ENCODE results near the gene VPS33A.
"Not testable (repeated sequence)": the region's sequence is repeated elsewhere in the genome, so short reads cannot be mapped to it uniquely, and the experiment has no call there.

The VPS33A gene

GRCh38 chr12:122266230-122266901, at the start of gene VPS33A:
Gene VPS33A, minus strand, starts transcription at chr12:122266494. Its CDS starts 86 bp downstream, at chr12:122266408.
- peak within 1 kb of the TSS; percentile 64 to 94 (median 88) for H3K27ac ChIP-seq
- peak within 1 kb of the TSS; percentile 65 to 98 (median 85) for H3K4me3 ChIP-seq

- no peak overlapping the region for H3K27ac ChIP-seq
- H3K4me3 ChIP-seq, result no peak overlapping the region
Observed at GRCh38 chr12:122312926-122313325, 46.6 kb upstream of the VPS33A start.

- Histone ChIP-seq H3K27ac (no peak overlapping the region), H3K4me3 (no peak overlapping the region)
Observed at GRCh38 chr12:122311696-122312095, 45.4 kb upstream of the VPS33A start.

- no peak overlapping the region for H3K27ac ChIP-seq
- H3K4me3 ChIP-seq, result no peak overlapping the region
Observed at GRCh38 chr12:122310626-122311333, 44.5 kb upstream of the VPS33A start.

GRCh38 chr12:122309564-122310121, 43.3 kb upstream of the VPS33A start:
- no peak overlapping the region for H3K27ac ChIP-seq
- H3K4me3 ChIP-seq, result no peak overlapping the region

- Histone ChIP-seq H3K27ac (no peak overlapping the region), H3K4me3 (no peak overlapping the region)
Observed at GRCh38 chr12:122308811-122309210, 42.5 kb upstream of the VPS33A start.

- Histone ChIP-seq H3K27ac (no peak overlapping the region), H3K4me3 (no peak overlapping the region)
Observed at GRCh38 chr12:122306407-122306806, 40.1 kb upstream of the VPS33A start.

GRCh38 chr12:122304924-122305323, 38.6 kb upstream of the VPS33A start:
- H3K27ac ChIP-seq, result no peak overlapping the region
- H3K4me3 ChIP-seq, result no peak overlapping the region

- Histone ChIP-seq H3K4me3 (no peak overlapping the region), H3K27ac (no peak overlapping the region)
Observed at GRCh38 chr12:122303068-122303467, 36.8 kb upstream of the VPS33A start.

GRCh38 chr12:122298071-122298748, 31.9 kb upstream of the VPS33A start:
- Histone ChIP-seq H3K4me3 (no peak overlapping the region), H3K27ac (no peak overlapping the region)

- no peak overlapping the region for H3K27ac ChIP-seq
- no peak overlapping the region for H3K4me3 ChIP-seq
Observed at GRCh38 chr12:122297494-122297893, 31.2 kb upstream of the VPS33A start.

- Histone ChIP-seq H3K4me3 (no peak overlapping the region), H3K27ac (no peak overlapping the region)
Observed at GRCh38 chr12:122295877-122296276, 29.6 kb upstream of the VPS33A start.

- no peak overlapping the region for H3K27ac ChIP-seq
- no peak overlapping the region for H3K4me3 ChIP-seq
Observed at GRCh38 chr12:122293081-122293480, 26.8 kb upstream of the VPS33A start.

- H3K4me3 ChIP-seq, result no peak overlapping the region
- no peak overlapping the region for H3K27ac ChIP-seq
Observed at GRCh38 chr12:122291431-122291830, 25.1 kb upstream of the VPS33A start.

GRCh38 chr12:122283680-122284079, 17.4 kb upstream of the VPS33A start:
- Histone ChIP-seq H3K27ac (no peak overlapping the region), H3K4me3 (no peak overlapping the region)

GRCh38 chr12:122282061-122282460, 15.8 kb upstream of the VPS33A start:
- no peak overlapping the region for H3K27ac ChIP-seq
- no peak overlapping the region for H3K4me3 ChIP-seq

GRCh38 chr12:122276242-122276641, 9.9 kb upstream of the VPS33A start:
- Histone ChIP-seq H3K4me3 (no peak overlapping the region), H3K27ac (no peak overlapping the region)

- Histone ChIP-seq H3K27ac (no peak overlapping the region), H3K4me3 (no peak overlapping the region)
Observed at GRCh38 chr12:122275459-122275858, 9.2 kb upstream of the VPS33A start.

- Histone ChIP-seq H3K27ac (peak overlapping the region; percentile 64 to 94 (median 88)), H3K4me3 (peak overlapping the region; percentile 65 to 98 (median 85))
Observed at GRCh38 chr12:122265886-122266229, 436 bp downstream of the VPS33A start.

GRCh38 chr12:122265476-122265875, 818 bp downstream of the VPS33A start:
- Histone ChIP-seq H3K27ac (peak overlapping the region in 20 of 21 experiments; percentile 64 to 94 (median 88)), H3K4me3 (peak overlapping the region; percentile 65 to 98 (median 85))

- not testable (repeated sequence) for H3K4me3 ChIP-seq, H3K27ac ChIP-seq
Observed at GRCh38 chr12:122260735-122261134, 5.6 kb downstream of the VPS33A start.

All from skin epidermis (tissue), 12 donors.